Coronary artery (tissue), 2 donors: ENCODE measurements around the gene STARD7.
"Not testable (repeated sequence)": the region's sequence is repeated elsewhere in the genome, so short reads cannot be mapped to it uniquely, and the experiment has no call there.

Experiments
- DNase-seq: peaks from one replicate; pipeline ENCODE4 v3.0.0-alpha.2; 2017; ENCODE audit warnings: low spot score
- H3K27ac ChIP-seq, 2 donors: fragments of 200-600 bp; sonication (generic); one replicate each; pipeline ENCODE4 v1.5.1; 2016 to 2019
- H3K4me3 ChIP-seq: fragments of 200-600 bp; sonication (generic); 2 replicates; pipeline ENCODE4 v1.5.1; 2016; ENCODE audit warnings: mild to moderate bottlenecking, moderate library complexity
- CTCF ChIP-seq: fragments of 200-600 bp; sonication (generic); IDR thresholded peaks from one replicate; pipeline ENCODE4 v1.5.1; 2019; ENCODE audit warnings: antibody characterized with exemption

STARD7 gene

GRCh38 chr2:96163768-96164429, 44.7 kb downstream of the STARD7 start:
- DNase-seq = no peak
- H3K27ac ChIP-seq = peak overlapping the region in 1 of 2 donors; percentile 32
- no peak for TF ChIP-seq CTCF

GRCh38 chr2:96163415-96163767, 45.2 kb downstream of the STARD7 start:
- no peak for DNase-seq
- TF ChIP-seq CTCF = no peak
- Histone ChIP-seq H3K27ac (no peak overlapping the region), H3K4me3 (no peak overlapping the region)

More at GRCh38 chr2:96163768-96164429, 44.7 kb downstream of the STARD7 start:
- no peak overlapping the region for H3K4me3 ChIP-seq

GRCh38 chr2:96161898-96162297, 46.7 kb downstream of the STARD7 start:
- H3K27ac ChIP-seq = no peak overlapping the region
- H3K4me3 ChIP-seq = no peak overlapping the region
- no peak for DNase-seq
- no peak for TF ChIP-seq CTCF

- H3K4me3 ChIP-seq, H3K27ac ChIP-seq, DNase-seq: not testable (repeated sequence)
Measured at GRCh38 chr2:96160366-96160765, 48.3 kb downstream of the STARD7 start.

- no peak overlapping the region for H3K4me3 ChIP-seq
- no peak for TF ChIP-seq CTCF
- no peak overlapping the region for H3K27ac ChIP-seq
- DNase-seq = no peak
Measured at GRCh38 chr2:96159084-96159830, 49.4 kb downstream of the STARD7 start.

GRCh38 chr2:96158554-96158940, 50.1 kb downstream of the STARD7 start:
- TF ChIP-seq CTCF = no peak
- H3K4me3 ChIP-seq = no peak overlapping the region
- no peak for DNase-seq
- no peak overlapping the region for H3K27ac ChIP-seq

GRCh38 chr2:96157649-96158553, 50.7 kb downstream of the STARD7 start:
- H3K4me3 ChIP-seq = no peak overlapping the region
- no peak for DNase-seq
- no peak for TF ChIP-seq CTCF
- H3K27ac ChIP-seq = no peak overlapping the region
